SK-N-MC (cell line): ENCODE measurements around the gene CGB2.

Experiments used
- EZH2 ChIP-seq: fragments of 200-600 bp; sonication (generic); IDR thresholded peaks from one replicate; pipeline ENCODE4 v1.6.1; 2017; ENCODE audit warnings: antibody characterized with exemption
- FOXP2 ChIP-seq: optimal IDR thresholded peaks from 2 replicates; pipeline ENCODE3; 2011; ENCODE audit warnings: mild to moderate bottlenecking, moderate library complexity; ENCODE audit not compliant: insufficient read depth; ENCODE audit errors: extremely low read length, control extremely low read depth
- POLR2AphosphoS5 ChIP-seq: IDR thresholded peaks from 2 replicates; pipeline ENCODE4 v1.6.1; 2012; ENCODE audit warnings: mild to moderate bottlenecking, low read depth, low read length, borderline replicate concordance

DNA sequence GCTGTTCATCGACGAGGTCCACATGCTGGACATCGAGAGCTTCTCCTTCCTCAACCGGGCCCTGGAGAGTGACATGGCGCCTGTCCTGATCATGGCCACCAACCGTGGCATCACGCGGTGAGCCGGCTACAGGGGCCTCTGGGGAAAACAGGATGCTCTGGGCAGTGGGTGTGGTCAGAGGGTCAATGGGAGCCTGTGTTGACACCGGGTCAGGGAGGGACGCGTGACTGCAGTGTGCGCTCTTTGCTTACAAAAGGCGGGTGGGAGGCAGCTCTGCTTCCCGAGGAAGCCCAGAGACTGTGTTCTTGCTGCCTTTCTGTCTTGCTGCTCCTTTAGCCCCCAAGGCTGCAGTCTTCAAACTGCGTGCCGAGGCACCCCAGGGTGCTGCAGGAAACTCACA is 20.5 kb upstream of the CGB2 start:
- no peak for TF ChIP-seq EZH2
- no peak for TF ChIP-seq POLR2AphosphoS5
- no peak for TF ChIP-seq FOXP2
